OCI-LY3 (cell line): ENCODE data around the gene AGBL4.

Experiments used
- CTCF ChIP-seq: fragments of 200-600, 300-600 bp; sonication (generic); IDR thresholded peaks from 2 replicates; pipeline ENCODE4 v1.5.1; 2014; ENCODE audit warnings: antibody characterized with exemption, low read length, low read depth
- EZH2phosphoT487 ChIP-seq: fragments of 200-600 bp; shearing (Covaris generic); IDR thresholded peaks from 2 replicates; pipeline ENCODE4 v1.6.1; 2018; ENCODE audit warnings: antibody characterized with exemption, mixed run types, low read depth

- no peak for TF ChIP-seq CTCF
- TF ChIP-seq EZH2phosphoT487: no peak
Measured at GRCh38 chr1:48718705-48719104, 1305.0 kb downstream of the AGBL4 start.
